ENCODE results near the gene LTBP1. TPM values are rescaled to one million over a fixed set of nuclear protein-coding genes. Genes with fewer than 3 reads are reported as not detected.

Gene LTBP1
- total and polyA plus RNA-seq, 2 experiments from 2014 or later, result 216 to 509 TPM

DNA sequence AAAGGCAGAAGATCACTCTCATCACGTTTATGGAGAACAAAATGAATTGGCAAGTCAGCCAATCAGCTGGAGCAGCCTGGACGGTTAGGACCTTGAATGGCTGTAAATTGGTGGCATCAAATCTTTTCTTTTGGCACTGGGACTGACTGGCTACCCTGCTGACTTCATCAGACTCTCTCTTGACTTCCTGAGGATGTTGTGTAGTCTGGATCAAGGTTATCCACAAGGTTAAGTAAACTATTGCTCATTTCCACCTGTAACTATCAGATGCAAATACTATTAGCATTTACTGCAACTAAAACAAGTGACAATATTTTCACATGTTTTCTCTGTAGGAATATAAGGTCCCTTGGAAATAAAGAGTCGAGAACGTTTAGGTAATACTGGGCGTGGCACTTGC is 395.4 kb downstream of the LTBP1 start:
- TF ChIP-seq CTCF (IDR thresholded peaks at IDR 0.05; ENCODE audit: low read depth, low read length), result no peak
- DNase-seq (ENCODE audit: low read depth in 1 of 2, low spot score in 1 of 2), result no peak

DNA sequence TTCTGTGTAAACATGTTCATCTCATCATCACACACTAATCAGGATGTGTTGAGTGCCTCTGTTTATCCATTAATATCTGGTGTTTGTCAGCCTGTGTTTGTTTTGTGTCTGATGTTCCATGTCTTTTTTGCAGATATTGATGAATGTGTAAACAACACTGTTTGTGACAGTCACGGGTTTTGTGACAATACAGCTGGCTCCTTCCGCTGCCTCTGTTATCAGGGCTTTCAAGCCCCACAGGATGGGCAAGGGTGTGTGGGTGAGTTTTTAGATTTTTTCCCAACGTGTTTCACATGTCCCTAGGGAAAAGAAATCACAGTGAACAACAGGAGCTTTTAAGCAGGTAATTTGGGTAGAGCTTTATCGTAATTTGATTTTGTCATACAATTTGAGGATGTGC is 396.0 kb downstream of the LTBP1 start:
- DNase-seq (ENCODE audit: low read depth in 1 of 2, low spot score in 1 of 2), result no peak
- Histone ChIP-seq H3K27me3 (no peaks in the 10 kb centered on the region), H3K36me3 (peaks cover 21% of the 10 kb centered on the region)

More for the DNA sequence above, 395.4 kb downstream of the LTBP1 start:
- no peak overlapping the region for H3K27ac ChIP-seq
- peaks cover 21% of the 10 kb centered on the region for H3K36me3 ChIP-seq
- no peaks in the 10 kb centered on the region for H3K4me1 ChIP-seq (ENCODE audit: low read depth)
- no peak overlapping the region for H3K4me3 ChIP-seq
- H3K9me3 ChIP-seq (ENCODE audit: low read depth), result no peaks in the 10 kb centered on the region
- no peaks in the 10 kb centered on the region for H3K27me3 ChIP-seq

DNA sequence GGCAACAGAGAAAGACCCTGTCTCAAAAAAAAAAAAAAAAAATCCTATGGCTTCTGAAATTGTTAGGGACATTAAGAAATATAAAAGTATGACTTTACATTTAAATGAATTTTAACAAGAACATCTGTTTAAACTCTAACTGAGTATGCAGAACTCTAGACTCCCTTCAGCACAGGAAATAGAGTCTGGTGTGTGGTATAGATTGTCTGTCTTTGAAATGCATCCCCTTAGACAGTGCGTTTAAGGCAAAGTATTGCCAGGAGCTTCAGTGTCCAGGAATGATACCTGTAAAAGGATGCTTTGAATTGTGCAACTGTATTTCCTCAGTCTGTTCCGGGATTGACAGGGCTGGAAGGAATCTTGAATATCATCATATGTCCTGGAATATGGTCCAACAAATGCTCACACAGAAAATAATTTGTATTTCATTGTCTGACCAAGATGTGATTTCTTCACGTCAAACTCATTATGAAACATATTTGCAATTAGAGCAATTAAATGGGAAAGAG is 396.7 kb downstream of the LTBP1 start:
- no peak for DNase-seq (ENCODE audit: low read depth in 1 of 2, low spot score in 1 of 2)
- Histone ChIP-seq H3K27ac (no peak overlapping the region), H3K36me3 (peaks cover 27% of the 10 kb centered on the region), H3K4me1 (ENCODE audit: low read depth) (no peaks in the 10 kb centered on the region), H3K4me3 (no peak overlapping the region), H3K9me3 (ENCODE audit: low read depth) (no peaks in the 10 kb centered on the region), H3K27me3 (no peaks in the 10 kb centered on the region)
- no peak for TF ChIP-seq CTCF (IDR thresholded peaks at IDR 0.05; ENCODE audit: low read depth, low read length)

More for the DNA sequence above, 396.0 kb downstream of the LTBP1 start:
- H3K4me1 ChIP-seq (ENCODE audit: low read depth), result no peaks in the 10 kb centered on the region
- TF ChIP-seq CTCF (IDR thresholded peaks at IDR 0.05; ENCODE audit: low read depth, low read length), result no peak
- H3K4me3 ChIP-seq, result no peak overlapping the region
- H3K9me3 ChIP-seq (ENCODE audit: low read depth), result no peaks in the 10 kb centered on the region
- H3K27ac ChIP-seq, result no peak overlapping the region

DNA sequence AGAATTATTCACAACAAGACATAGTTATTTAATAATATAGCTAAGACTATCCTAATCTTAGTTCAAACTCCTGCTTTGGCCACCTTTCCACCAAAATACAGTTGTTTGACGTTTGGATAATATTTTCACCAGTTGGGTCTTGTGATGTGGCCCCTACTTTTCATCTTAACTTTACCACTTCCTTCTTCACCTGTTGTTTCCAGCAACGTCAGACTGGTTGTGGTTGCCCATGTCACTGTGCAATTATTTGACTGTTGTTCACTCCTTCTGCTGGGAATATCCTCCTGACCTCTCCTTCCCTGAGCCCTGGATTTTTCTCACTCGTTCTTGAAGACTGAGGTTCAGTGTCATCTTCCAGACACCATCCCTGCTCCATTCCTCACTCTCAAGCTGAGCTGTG is 397.5 kb downstream of the LTBP1 start:
- DNase-seq (ENCODE audit: low read depth in 1 of 2, low spot score in 1 of 2), result no peak
- Histone ChIP-seq H3K9me3 (ENCODE audit: low read depth) (no peaks in the 10 kb centered on the region), H3K27ac (no peak overlapping the region), H3K36me3 (peaks cover 31% of the 10 kb centered on the region), H3K4me3 (no peak overlapping the region), H3K4me1 (ENCODE audit: low read depth) (no peaks in the 10 kb centered on the region), H3K27me3 (no peaks in the 10 kb centered on the region)
- TF ChIP-seq CTCF (IDR thresholded peaks at IDR 0.05; ENCODE audit: low read depth, low read length), result no peak

DNA sequence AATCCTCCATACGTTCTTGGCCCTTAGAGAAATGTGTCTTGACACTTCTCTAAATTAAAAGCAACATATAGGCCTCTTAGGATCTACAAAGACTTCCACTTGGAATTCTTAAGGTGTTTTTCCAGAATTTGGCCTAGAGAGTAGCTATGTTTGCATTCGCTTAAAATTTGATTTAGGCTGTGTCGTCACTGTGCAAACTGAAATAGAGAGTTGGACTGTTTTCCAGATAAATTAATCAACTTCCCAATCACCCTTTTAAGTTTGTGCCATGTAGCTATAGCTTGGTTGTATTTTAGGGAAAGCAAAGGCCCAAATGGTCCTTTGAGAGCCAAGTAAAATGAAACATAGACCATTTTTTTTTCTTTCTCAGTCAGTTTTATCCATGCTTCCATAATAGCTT is 401.1 kb downstream of the LTBP1 start:
- no peak overlapping the region for H3K4me3 ChIP-seq
- no peaks in the 10 kb centered on the region for H3K4me1 ChIP-seq (ENCODE audit: low read depth)
- no peak overlapping the region for H3K27ac ChIP-seq
- TF ChIP-seq CTCF (IDR thresholded peaks at IDR 0.05; ENCODE audit: low read depth, low read length), result no peak
- H3K27me3 ChIP-seq, result no peaks in the 10 kb centered on the region
- no peak for DNase-seq (ENCODE audit: low read depth in 1 of 2, low spot score in 1 of 2)
- no peaks in the 10 kb centered on the region for H3K9me3 ChIP-seq (ENCODE audit: low read depth)
- H3K36me3 ChIP-seq, result peaks cover 35% of the 10 kb centered on the region

DNA sequence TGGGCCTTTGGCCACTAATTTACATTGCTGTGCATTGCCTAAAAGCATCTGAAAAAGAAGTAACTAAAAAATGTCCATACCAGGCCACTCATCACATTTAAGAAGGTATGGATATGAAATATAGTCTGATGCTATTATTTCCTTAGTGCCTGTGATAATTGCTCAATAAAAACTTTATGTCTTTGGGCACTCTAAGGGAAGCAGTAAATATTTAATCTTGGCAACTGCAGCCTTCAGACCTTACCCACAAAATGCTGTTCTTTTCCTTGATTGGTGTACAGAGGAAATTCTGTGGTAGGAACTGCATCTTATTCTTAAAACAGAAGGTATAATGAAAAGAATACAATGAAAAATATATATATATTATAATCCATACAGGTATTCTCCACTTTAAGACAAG is 403.9 kb downstream of the LTBP1 start:
- no peaks in the 10 kb centered on the region for H3K27me3 ChIP-seq
- no peaks in the 10 kb centered on the region for H3K9me3 ChIP-seq (ENCODE audit: low read depth)
- H3K36me3 ChIP-seq, result peaks cover 40% of the 10 kb centered on the region
- no peak overlapping the region for H3K4me3 ChIP-seq
- no peak for DNase-seq (ENCODE audit: low read depth in 1 of 2, low spot score in 1 of 2)
- TF ChIP-seq CTCF (IDR thresholded peaks at IDR 0.05; ENCODE audit: low read depth, low read length), result no peak
- H3K27ac ChIP-seq, result no peak overlapping the region
- H3K4me1 ChIP-seq (ENCODE audit: low read depth), result no peaks in the 10 kb centered on the region

Data from cardiac muscle cell (in vitro differentiated cells and primary cell).